ENCODE measurements around the gene PDCD1LG2. TPM values are rescaled to one million over a fixed set of nuclear protein-coding genes. Genes with fewer than 3 reads are reported as not detected.

Gene PDCD1LG2
- total RNA-seq, 1 donor from 2014 or later, result 3.7 TPM

GRCh38 chr9:5511935-5512580 is 1.7 kb downstream of the PDCD1LG2 start:
- peak overlapping the region in 1 of 3 donors; percentile 51 for H3K4me3 ChIP-seq (ENCODE audit: low read length in 3 of 3)
- H3K4me1 ChIP-seq (ENCODE audit: control insufficient read depth in 3 of 3, insufficient read depth in 3 of 3, low read length in 3 of 3), result peaks cover 19 to 31% (median 29%) of the 10 kb centered on the region in 3 donors
- H3K27ac ChIP-seq (ENCODE audit: low read depth, low read length), result no peak overlapping the region

GRCh38 chr9:5512658-5513452 is 2.5 kb downstream of the PDCD1LG2 start:
- H3K27ac ChIP-seq (ENCODE audit: low read depth, low read length), result no peak overlapping the region
- H3K9ac ChIP-seq (ENCODE audit: low read depth in 1 of 3, low read length in 3 of 3), result no peak overlapping the region
- H3K9me3 ChIP-seq (ENCODE audit: control insufficient read depth in 3 of 3, low read length in 3 of 3), result no peaks in the 10 kb centered on the region
- H3K4me1 ChIP-seq (ENCODE audit: control insufficient read depth in 3 of 3, insufficient read depth in 3 of 3, low read length in 3 of 3), result peaks cover 26 to 39% (median 37%) of the 10 kb centered on the region in 3 donors
- H3K36me3 ChIP-seq (ENCODE audit: control insufficient read depth in 3 of 3, insufficient read depth in 3 of 3, low read length in 3 of 3), result no peaks in the 10 kb centered on the region
- H3K27me3 ChIP-seq (ENCODE audit: control insufficient read depth in 3 of 3, insufficient read depth in 3 of 3, low read length in 3 of 3), result no peaks in the 10 kb centered on the region
- no peak overlapping the region for H3K4me3 ChIP-seq (ENCODE audit: low read length in 3 of 3)

More at GRCh38 chr9:5511935-5512580, 1.7 kb downstream of the PDCD1LG2 start:
- H3K9ac ChIP-seq (ENCODE audit: low read depth in 1 of 3, low read length in 3 of 3), result no peak overlapping the region
- no peaks in the 10 kb centered on the region for H3K9me3 ChIP-seq (ENCODE audit: control insufficient read depth in 3 of 3, low read length in 3 of 3)
- no peaks in the 10 kb centered on the region for H3K36me3 ChIP-seq (ENCODE audit: control insufficient read depth in 3 of 3, insufficient read depth in 3 of 3, low read length in 3 of 3)
- no peaks in the 10 kb centered on the region for H3K27me3 ChIP-seq (ENCODE audit: control insufficient read depth in 3 of 3, insufficient read depth in 3 of 3, low read length in 3 of 3)

DNA sequence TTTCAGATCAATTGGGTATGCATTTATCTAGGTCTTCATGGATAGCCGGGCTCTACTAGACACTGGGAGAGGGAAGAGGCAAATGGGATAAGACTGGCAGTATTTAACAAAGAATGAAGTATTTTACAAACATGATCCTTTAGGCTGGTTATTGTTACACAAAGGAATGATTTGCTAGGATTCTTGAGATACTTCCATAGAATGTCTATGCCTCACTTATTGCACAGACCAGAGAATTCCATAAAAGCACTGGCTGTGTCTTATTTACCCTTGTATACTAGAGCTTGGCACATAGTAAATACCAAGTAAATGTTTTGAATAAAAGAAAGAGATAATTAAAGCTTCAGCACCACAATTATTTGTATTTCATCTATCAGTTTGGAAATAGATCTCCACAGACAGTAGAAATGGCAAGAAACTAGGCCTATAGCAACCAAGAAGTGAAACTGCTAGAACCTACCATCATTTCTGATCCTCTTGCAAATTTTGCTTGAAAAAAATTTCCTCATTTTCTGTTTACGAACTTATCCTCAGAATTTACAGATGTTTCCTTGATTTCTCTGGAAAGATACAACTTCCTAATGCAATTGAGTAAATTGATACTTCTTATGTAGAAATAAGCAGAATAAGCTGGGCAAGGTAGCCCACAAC is 3.8 kb downstream of the PDCD1LG2 start:
- H3K27ac ChIP-seq (ENCODE audit: low read depth, low read length), result no peak overlapping the region
- peaks cover 37 to 51% (median 49%) of the 10 kb centered on the region in 3 donors for H3K4me1 ChIP-seq (ENCODE audit: control insufficient read depth in 3 of 3, insufficient read depth in 3 of 3, low read length in 3 of 3)
- no peaks in the 10 kb centered on the region for H3K9me3 ChIP-seq (ENCODE audit: control insufficient read depth in 3 of 3, low read length in 3 of 3)
- H3K36me3 ChIP-seq (ENCODE audit: control insufficient read depth in 3 of 3, insufficient read depth in 3 of 3, low read length in 3 of 3), result no peaks in the 10 kb centered on the region
- H3K27me3 ChIP-seq (ENCODE audit: control insufficient read depth in 3 of 3, insufficient read depth in 3 of 3, low read length in 3 of 3), result no peaks in the 10 kb centered on the region
- no peak overlapping the region for H3K4me3 ChIP-seq (ENCODE audit: low read length in 3 of 3)
- no peak overlapping the region for H3K9ac ChIP-seq (ENCODE audit: low read depth in 1 of 3, low read length in 3 of 3)

DNA sequence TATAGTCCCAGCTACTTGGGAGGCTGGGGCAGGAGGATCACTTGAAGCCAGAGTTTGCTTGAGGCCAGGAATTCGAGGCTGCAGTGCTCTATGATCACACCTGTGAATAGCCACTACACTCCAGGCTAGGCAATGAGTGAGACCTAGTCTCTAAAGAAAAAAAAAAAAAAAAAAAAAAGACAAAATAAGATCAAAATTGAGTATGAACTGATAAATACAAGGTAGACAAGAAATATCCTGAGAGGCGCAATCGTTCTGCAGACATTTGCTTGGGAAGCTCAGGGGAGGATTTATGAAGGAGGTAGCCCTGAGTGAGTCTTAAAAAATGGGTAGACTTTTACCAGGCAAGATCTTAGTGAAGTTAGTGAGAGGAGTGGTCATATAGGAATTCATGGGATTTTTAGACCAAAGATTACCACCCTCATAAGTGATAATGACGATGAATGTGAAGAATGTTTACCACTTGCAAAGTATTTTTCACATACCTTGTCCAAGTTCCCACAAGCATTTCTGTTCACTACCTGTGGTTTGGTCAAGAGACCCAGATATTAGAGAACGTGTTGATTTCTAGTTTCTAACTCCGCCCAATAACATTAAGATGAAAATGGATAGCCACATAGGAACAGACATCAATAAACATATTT is 4.4 kb downstream of the PDCD1LG2 start:
- no peaks in the 10 kb centered on the region for H3K36me3 ChIP-seq (ENCODE audit: control insufficient read depth in 3 of 3, insufficient read depth in 3 of 3, low read length in 3 of 3)
- no peak overlapping the region for H3K9ac ChIP-seq (ENCODE audit: low read depth in 1 of 3, low read length in 3 of 3)
- H3K9me3 ChIP-seq (ENCODE audit: control insufficient read depth in 3 of 3, low read length in 3 of 3), result no peaks in the 10 kb centered on the region
- peaks cover 38 to 48% (median 47%) of the 10 kb centered on the region in 3 donors for H3K4me1 ChIP-seq (ENCODE audit: control insufficient read depth in 3 of 3, insufficient read depth in 3 of 3, low read length in 3 of 3)
- H3K27ac ChIP-seq (ENCODE audit: low read depth, low read length), result no peak overlapping the region
- H3K27me3 ChIP-seq (ENCODE audit: control insufficient read depth in 3 of 3, insufficient read depth in 3 of 3, low read length in 3 of 3), result no peaks in the 10 kb centered on the region
- no peak overlapping the region for H3K4me3 ChIP-seq (ENCODE audit: low read length in 3 of 3)

- H3K27me3 ChIP-seq (ENCODE audit: control insufficient read depth in 3 of 3, insufficient read depth in 3 of 3, low read length in 3 of 3), result no peaks in the 10 kb centered on the region
Measured at GRCh38 chr9:5515261-5515650, 4.9 kb downstream of the PDCD1LG2 start.

DNA sequence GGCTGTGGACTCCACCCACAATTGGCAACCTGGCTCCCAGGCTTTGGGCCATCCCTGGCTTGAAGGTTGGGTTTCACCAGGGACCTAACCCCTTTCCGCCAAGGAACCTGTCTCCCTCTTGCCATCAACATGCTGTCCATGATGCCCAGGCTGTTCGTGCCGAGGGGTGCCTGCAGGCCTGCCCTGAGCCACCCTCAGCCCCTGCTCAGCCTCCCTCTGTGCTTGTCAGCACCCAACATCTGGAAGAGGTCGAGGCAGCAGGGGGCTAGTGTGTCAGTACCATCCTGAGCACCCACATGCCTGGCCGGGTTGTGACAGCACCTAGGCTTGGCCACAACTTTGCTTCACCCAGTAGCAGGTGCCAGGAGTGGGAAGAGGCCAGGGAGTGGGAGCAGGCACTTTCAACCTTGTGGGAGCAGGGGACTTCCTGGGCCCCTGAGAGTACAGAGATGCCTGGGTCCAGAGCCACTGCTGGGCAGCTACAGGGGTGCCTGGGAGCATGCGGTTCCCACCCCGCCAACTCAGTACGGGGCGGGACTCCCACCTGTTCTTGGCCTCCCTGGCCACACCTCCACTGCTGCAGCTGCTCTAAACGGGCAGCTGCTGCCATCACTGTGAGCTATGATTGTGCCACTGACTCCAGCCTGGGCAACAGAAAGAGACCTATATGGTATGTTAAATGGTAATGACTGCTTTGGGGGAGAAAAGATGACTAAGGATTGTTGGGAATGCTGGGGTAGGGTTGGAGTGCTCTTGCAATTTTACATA is 6.3 kb downstream of the PDCD1LG2 start:
- Histone ChIP-seq H3K4me1 (ENCODE audit: control insufficient read depth in 3 of 3, insufficient read depth in 3 of 3, low read length in 3 of 3) (peaks cover 36 to 48% (median 41%) of the 10 kb centered on the region in 3 donors), H3K9ac (ENCODE audit: low read depth in 1 of 3, low read length in 3 of 3) (no peak overlapping the region), H3K9me3 (ENCODE audit: control insufficient read depth in 3 of 3, low read length in 3 of 3) (no peaks in the 10 kb centered on the region), H3K4me3 (ENCODE audit: low read length in 3 of 3) (no peak overlapping the region), H3K36me3 (ENCODE audit: control insufficient read depth in 3 of 3, insufficient read depth in 3 of 3, low read length in 3 of 3) (no peaks in the 10 kb centered on the region), H3K27ac (ENCODE audit: low read depth, low read length) (peak overlapping the region; percentile 63), H3K27me3 (ENCODE audit: control insufficient read depth in 3 of 3, insufficient read depth in 3 of 3, low read length in 3 of 3) (no peaks in the 10 kb centered on the region)

More at GRCh38 chr9:5515261-5515650, 4.9 kb downstream of the PDCD1LG2 start:
- Histone ChIP-seq H3K27ac (ENCODE audit: low read depth, low read length) (no peak overlapping the region), H3K9ac (ENCODE audit: low read depth in 1 of 3, low read length in 3 of 3) (no peak overlapping the region), H3K4me3 (ENCODE audit: low read length in 3 of 3) (no peak overlapping the region), H3K4me1 (ENCODE audit: control insufficient read depth in 3 of 3, insufficient read depth in 3 of 3, low read length in 3 of 3) (peaks cover 38 to 48% (median 47%) of the 10 kb centered on the region in 3 donors), H3K9me3 (ENCODE audit: control insufficient read depth in 3 of 3, low read length in 3 of 3) (no peaks in the 10 kb centered on the region), H3K36me3 (ENCODE audit: control insufficient read depth in 3 of 3, insufficient read depth in 3 of 3, low read length in 3 of 3) (no peaks in the 10 kb centered on the region)

- H3K4me1 ChIP-seq (ENCODE audit: control insufficient read depth in 3 of 3, insufficient read depth in 3 of 3, low read length in 3 of 3), result peaks cover 33 to 40% (median 37%) of the 10 kb centered on the region in 3 donors
- H3K27ac ChIP-seq (ENCODE audit: low read depth, low read length), result peak overlapping the region; percentile 63
- H3K9me3 ChIP-seq (ENCODE audit: control insufficient read depth in 3 of 3, low read length in 3 of 3), result no peaks in the 10 kb centered on the region
- H3K27me3 ChIP-seq (ENCODE audit: control insufficient read depth in 3 of 3, insufficient read depth in 3 of 3, low read length in 3 of 3), result no peaks in the 10 kb centered on the region
- H3K36me3 ChIP-seq (ENCODE audit: control insufficient read depth in 3 of 3, insufficient read depth in 3 of 3, low read length in 3 of 3), result no peaks in the 10 kb centered on the region
- H3K4me3 ChIP-seq (ENCODE audit: low read length in 3 of 3), result no peak overlapping the region
- peak overlapping the region in 1 of 3 donors; percentile 8 for H3K9ac ChIP-seq (ENCODE audit: low read depth in 1 of 3, low read length in 3 of 3)
Measured at GRCh38 chr9:5518171-5518936, 8.0 kb downstream of the PDCD1LG2 start.

DNA sequence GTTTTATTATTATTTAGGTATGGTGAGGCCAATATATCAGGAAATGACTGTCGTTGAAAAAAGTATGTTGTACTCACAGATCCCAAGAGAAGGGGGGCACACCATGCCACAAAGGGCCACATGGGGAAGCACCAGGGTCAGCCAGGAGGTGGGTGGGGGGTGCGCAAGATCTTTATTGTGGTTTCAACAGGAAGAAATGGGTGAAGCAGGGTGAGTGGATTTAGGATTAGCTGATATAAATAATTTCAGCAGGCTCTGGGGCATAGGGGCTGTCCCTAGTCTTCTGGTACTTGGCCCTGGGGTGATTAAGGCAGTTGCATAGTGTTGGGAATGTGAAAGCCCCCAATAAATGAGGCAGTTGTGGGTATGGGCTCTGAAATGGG is 8.6 kb downstream of the PDCD1LG2 start:
- H3K9me3 ChIP-seq (ENCODE audit: control insufficient read depth in 3 of 3, low read length in 3 of 3), result no peaks in the 10 kb centered on the region
- H3K27ac ChIP-seq (ENCODE audit: low read depth, low read length), result peak overlapping the region; percentile 63
- peaks cover 32 to 40% (median 33%) of the 10 kb centered on the region in 3 donors for H3K4me1 ChIP-seq (ENCODE audit: control insufficient read depth in 3 of 3, insufficient read depth in 3 of 3, low read length in 3 of 3)
- no peaks in the 10 kb centered on the region for H3K36me3 ChIP-seq (ENCODE audit: control insufficient read depth in 3 of 3, insufficient read depth in 3 of 3, low read length in 3 of 3)
- no peaks in the 10 kb centered on the region for H3K27me3 ChIP-seq (ENCODE audit: control insufficient read depth in 3 of 3, insufficient read depth in 3 of 3, low read length in 3 of 3)
- no peak overlapping the region for H3K4me3 ChIP-seq (ENCODE audit: low read length in 3 of 3)
- H3K9ac ChIP-seq (ENCODE audit: low read depth in 1 of 3, low read length in 3 of 3), result no peak overlapping the region

DNA sequence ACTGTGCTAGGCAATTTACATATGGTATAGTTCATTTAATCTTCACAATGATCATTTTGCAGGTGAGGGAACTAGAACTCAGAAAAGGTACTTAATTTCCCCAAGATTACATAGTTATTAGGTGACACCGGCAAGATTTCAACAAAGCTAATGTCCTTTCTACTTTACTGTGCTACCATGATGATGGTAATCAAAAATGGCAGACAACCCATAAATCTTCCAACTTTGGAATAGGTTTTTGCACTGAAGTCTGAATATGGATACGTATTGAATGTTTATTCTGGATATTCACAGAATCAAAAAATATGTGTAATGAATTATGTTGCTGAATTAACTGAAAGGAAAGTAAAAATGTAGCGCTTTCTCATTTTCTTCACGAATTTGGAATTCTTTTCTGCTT is 13.8 kb downstream of the PDCD1LG2 start:
- H3K27me3 ChIP-seq (ENCODE audit: control insufficient read depth in 3 of 3, insufficient read depth in 3 of 3, low read length in 3 of 3), result no peaks in the 10 kb centered on the region
- no peak overlapping the region for H3K27ac ChIP-seq (ENCODE audit: low read depth, low read length)
- no peaks in the 10 kb centered on the region for H3K36me3 ChIP-seq (ENCODE audit: control insufficient read depth in 3 of 3, insufficient read depth in 3 of 3, low read length in 3 of 3)
- H3K9me3 ChIP-seq (ENCODE audit: control insufficient read depth in 3 of 3, low read length in 3 of 3), result no peaks in the 10 kb centered on the region
- H3K9ac ChIP-seq (ENCODE audit: low read depth in 1 of 3, low read length in 3 of 3), result no peak overlapping the region
- H3K4me1 ChIP-seq (ENCODE audit: control insufficient read depth in 3 of 3, insufficient read depth in 3 of 3, low read length in 3 of 3), result peaks cover under 1 to 3% (median 1%) of the 10 kb centered on the region in 3 donors
- no peak overlapping the region for H3K4me3 ChIP-seq (ENCODE audit: low read length in 3 of 3)
